Measurements from ENCODE around the gene LYPD3.

GRCh38 chr19:43507880-43508279 is 42.5 kb upstream of the LYPD3 start:
- TF ChIP-seq, protein P1, sequence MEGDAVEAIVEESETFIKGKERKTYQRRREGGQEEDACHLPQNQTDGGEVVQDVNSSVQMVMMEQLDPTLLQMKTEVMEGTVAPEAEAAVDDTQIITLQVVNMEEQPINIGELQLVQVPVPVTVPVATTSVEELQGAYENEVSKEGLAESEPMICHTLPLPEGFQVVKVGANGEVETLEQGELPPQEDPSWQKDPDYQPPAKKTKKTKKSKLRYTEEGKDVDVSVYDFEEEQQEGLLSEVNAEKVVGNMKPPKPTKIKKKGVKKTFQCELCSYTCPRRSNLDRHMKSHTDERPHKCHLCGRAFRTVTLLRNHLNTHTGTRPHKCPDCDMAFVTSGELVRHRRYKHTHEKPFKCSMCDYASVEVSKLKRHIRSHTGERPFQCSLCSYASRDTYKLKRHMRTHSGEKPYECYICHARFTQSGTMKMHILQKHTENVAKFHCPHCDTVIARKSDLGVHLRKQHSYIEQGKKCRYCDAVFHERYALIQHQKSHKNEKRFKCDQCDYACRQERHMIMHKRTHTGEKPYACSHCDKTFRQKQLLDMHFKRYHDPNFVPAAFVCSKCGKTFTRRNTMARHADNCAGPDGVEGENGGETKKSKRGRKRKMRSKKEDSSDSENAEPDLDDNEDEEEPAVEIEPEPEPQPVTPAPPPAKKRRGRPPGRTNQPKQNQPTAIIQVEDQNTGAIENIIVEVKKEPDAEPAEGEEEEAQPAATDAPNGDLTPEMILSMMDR (conservative IDR thresholded peaks at IDR 0.05; ENCODE audit: low read length), result no peak
- no peak for TF ChIP-seq EZH2phosphoT487 (IDR thresholded peaks at IDR 0.05; ENCODE audit: borderline replicate concordance, low read depth, low read length)

Measured in OCI-LY7 (cell line).